NCI-H2227 (cell line): ENCODE measurements around the gene TPGS1.
A peak's percentile ranks its signal among the peaks of the same experiment; 100 is the strongest.

Experiments
- DNase-seq: peaks from one replicate; lab custom pipeline; 2025; ENCODE audit not compliant: unreplicated experiment; lab: John Stamatoyannopoulos, UW

Gene TPGS1

DNA sequence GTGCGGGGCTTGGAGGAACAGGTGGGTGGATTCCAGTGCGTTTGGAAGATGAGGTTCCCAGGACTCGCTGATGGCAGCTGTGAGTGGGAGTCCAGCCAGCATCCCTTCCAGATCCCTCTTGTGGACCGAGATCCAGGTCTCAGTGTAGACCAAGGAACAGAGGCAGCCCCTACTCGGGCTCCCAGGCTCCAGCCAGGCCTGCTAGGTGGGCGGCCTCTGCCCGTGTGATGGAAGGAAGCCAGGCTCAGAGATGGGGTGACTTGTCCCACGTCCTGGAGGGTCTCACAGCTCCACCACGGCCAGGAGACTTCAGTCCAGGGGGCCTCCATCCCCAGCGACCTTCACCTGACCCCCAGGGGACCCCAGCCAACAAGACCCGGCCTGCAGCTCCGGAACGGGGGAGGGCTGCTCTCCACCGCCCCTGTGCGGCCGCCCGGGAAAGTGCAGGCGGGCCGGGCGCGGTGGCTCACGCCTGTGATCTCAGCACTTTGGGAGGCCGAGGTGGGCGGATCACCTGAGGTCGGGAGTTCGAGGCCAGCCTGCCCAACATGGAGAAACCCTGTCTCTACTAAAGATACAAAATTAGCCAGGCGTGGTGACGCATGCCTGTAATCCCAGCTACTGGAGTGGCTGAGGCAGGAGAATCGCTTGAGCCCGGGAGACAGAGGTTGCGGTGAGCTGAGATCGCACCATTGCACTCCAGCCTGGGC, 11.7 kb upstream of the TPGS1 start:
- peak; percentile 42 for DNase-seq

DNA sequence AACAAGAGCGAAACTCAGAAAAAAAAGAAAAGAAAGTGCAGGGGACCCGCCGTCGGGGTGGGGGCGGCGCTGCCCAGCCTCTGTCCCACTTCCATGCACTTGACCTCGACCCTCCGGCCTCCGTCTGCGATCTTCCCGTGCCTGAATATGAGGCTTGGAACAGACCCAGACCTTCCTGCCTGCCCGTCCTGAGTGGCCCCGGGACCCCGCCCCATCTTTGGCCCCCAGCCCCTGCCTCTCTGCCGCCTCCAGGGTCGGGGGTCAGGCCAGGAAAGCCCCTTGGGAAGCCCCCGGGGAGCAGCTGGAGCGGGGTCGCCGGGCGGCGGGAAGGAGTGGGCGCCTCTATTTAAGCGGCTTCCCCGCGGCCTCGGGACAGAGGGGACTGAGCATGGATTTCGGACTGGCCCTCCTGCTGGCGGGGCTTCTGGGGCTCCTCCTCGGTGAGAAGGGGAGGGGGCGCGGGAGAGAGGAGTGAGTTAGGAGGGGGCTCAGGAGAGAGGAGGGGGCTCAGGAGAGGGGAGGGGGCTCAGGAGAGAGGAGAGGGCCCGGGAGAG, 11.1 kb upstream of the TPGS1 start, which contains the start of gene MADCAM1:
TSS of gene MADCAM1 (plus strand) at position 375 of the 554 bp plus-strand sequence. CDS start at position 389, 14 bp downstream.
- no peak for DNase-seq

DNA sequence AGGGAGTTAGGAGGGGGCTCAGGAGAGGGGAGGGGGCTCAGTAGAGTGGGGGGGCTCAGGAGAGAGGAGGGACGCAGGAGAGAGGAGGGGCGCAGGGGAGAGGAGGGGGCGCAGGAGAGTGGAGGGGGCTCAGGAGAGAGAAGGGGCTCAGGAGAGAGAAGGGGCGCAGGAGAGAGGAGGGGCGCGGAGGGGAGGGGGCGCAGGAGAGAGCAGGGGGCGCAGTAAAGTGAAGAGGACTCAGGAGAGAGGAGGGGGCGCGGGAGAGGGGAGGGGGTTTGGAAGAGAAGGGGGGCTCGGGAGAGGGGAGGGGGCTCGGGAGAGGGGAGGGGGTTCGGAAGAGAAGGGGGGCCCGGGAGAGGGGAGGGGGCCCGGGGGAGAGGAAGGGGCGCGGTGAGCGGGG, 10.3 kb upstream of the TPGS1 start:
- no peak for DNase-seq

DNA sequence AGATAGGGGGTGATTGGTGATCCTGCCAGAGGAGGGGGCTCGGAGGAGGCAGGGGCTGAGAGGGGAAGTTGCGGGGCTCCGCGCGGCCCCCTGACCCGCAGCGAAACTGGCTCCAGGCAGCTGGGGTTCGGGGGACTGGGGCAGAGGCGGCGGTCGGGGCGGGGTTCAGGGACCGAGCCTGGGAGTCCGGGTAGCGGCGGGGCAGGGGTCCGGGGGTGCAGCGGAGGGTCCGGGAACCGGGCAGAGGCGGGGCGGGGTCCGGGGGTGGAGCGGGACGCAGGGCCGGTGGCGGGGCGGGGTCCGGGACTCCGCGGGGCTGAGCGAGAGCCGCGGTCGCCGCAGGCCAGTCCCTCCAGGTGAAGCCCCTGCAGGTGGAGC, 9.8 kb upstream of the TPGS1 start:
- no peak for DNase-seq

DNA sequence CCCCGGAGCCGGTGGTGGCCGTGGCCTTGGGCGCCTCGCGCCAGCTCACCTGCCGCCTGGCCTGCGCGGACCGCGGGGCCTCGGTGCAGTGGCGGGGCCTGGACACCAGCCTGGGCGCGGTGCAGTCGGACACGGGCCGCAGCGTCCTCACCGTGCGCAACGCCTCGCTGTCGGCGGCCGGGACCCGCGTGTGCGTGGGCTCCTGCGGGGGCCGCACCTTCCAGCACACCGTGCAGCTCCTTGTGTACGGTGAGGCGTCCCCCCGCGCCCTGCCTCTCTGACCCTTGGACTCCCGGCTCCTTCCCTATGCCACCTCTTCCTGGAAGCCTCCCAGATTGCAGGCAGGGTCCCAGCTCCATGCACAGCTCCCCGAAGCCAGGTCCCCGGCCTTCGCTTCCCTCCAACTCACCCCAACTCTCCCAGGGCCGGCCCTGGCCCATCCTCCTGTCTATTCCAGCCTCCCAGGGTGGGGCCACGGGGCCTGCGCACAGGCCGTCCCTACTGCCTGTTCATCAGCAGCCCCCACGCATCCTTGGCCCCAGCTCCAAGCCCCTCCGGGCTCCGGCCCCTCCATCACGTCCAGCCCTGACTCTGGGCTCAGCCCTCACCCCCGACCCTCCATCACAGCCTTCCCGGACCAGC, 9.3 kb upstream of the TPGS1 start:
- DNase-seq, result no peak

DNA sequence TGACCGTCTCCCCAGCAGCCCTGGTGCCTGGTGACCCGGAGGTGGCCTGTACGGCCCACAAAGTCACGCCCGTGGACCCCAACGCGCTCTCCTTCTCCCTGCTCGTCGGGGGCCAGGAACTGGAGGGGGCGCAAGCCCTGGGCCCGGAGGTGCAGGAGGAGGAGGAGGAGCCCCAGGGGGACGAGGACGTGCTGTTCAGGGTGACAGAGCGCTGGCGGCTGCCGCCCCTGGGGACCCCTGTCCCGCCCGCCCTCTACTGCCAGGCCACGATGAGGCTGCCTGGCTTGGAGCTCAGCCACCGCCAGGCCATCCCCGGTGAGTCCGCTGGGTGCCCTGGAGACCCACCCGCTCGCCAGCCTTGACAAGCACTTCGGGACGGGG, 8.8 kb upstream of the TPGS1 start:
- no peak for DNase-seq

DNA sequence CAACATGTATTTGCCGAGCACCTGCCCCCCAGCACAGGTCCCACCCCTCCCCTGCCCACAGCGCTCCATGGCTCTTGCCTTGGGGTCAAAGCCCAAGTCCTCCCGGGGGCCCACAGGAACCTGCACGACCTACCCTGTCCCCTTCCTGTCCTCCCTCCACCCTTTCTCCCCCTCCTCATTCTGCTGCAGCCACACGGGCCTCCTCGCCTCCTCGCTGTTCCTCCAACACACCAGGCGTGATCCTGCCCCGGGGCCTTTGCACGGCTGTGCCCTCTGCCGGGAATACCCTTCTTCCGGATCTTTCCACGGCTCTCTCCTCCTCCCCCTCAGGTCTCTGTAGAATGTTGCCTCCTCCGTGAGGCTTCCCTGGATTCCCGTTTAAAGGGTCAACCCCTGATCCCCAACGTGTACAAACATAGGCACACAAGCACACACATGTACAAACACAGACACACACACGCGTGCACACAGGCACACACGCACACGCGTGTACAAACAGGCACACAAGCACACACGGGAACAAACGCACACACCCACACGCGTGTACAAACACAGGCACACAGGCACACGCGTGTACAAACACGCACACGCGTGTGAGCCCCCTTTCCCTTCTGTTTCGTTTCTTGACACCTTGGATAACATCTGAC, 8.2 kb upstream of the TPGS1 start:
- DNase-seq, result no peak

DNA sequence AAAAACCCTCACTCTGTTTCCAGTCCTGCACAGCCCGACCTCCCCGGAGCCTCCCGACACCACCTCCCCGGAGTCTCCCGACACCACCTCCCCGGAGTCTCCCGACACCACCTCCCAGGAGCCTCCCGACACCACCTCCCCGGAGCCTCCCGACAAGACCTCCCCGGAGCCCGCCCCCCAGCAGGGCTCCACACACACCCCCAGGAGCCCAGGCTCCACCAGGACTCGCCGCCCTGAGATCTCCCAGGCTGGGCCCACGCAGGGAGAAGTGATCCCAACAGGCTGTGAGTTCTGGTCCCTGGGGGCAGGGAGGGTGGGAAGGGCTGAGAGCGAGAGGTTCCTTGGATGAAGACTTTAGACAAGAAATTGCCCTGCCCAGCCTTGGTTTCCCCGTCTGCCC, 5.7 kb upstream of the TPGS1 start:
- DNase-seq, result no peak

DNA sequence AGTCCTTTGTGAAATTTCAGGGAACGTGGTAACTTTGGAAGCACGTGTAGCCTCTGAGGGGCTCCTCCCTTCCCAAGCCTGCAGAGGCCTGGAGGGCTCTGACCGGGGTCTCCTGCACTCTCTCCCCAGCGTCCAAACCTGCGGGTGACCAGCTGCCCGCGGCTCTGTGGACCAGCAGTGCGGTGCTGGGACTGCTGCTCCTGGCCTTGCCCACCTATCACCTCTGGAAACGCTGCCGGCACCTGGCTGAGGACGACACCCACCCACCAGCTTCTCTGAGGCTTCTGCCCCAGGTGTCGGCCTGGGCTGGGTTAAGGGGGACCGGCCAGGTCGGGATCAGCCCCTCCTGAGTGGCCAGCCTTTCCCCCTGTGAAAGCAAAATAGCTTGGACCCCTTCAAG, 2.7 kb upstream of the TPGS1 start:
- DNase-seq, result no peak

DNA sequence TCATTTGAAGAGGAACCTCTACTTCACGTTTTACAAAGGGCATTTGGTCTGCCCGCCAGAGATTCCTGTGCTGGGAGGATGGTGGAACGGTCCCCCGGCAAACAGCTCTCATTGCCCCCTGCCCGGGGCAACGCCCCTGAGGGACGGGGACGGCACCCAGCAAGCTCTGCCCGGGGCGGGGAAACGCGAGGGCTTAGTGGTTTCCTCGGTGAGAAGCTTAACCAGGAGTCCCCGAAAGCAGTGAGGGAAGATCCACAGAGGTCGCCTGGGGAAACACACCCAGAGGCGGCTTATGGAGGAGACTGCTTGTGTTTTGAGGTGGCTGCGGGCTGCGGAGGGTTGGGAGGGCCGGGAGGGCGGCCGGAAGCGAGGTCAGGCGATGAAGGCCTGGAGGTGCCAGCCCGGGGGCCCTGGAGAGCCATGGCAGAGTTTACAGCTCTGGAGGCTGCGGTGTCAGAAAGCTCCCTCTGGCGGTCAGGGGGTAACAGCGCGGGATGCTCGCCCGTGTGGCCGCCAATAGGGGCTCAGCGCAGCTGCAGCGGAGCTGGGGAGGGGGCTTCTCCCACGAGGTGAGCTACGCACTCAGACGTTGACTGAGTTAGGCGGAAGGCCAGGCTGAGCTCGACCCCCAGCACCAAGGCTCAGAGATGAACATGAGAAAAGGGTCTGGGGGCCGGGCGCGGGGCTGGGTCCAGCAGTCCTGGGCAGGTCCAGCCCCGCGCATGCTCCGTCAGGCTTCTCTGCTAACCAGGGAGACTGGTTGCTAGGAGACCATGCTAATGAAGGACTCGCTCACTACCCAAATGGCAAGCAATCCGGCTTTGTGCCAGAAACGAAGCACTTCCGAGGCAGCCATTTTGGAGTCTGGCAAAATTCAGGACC, 652 bp upstream of the TPGS1 start:
- peak; percentile 96 for DNase-seq

DNA sequence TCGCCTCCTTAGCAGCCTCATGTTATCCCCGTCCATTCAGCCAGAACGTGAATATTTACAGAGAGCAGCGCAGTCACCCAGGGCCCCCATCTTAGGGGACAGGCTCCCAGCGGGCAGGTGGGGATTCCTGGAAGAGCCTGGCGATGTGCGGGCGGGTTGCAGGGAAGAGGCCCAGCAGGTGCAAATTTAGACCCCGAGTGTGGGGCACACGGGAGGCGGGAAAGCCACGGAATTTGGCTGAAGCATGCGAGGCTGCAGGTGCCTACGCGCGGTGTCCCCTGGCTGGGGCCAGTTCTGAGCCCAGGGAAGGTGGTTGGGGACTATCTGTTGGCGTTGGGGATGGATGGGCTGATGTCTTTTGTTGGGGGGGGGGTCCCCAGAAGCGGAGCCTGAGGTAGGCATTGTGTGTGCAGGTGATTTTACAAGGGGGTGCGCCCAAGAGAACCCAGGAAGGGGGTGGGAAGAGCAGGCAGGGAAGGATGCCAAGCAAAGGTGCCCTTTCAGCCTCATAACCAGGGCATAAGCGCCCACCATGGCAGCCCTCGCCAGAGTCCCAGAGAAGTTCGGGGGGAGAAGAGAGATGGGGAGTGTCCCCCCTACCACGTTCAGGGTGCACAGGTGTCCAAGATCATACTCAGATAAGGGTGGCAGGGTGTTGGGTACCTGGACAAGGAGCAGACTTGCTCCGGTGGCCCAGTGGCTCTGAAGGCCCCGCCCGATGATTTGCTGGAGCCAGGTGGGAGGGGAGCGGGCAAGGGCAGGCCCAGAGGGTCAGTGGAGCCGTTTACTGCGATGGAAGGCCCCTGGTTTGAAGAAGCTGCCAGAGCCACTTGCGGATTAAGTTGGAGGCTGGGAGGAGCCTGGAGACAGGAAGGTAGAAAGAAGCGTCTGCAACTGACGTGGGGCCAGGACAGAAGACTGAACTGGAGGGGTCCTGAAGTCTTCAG, 1.2 kb downstream of the TPGS1 start:
- DNase-seq, result no peak

DNA sequence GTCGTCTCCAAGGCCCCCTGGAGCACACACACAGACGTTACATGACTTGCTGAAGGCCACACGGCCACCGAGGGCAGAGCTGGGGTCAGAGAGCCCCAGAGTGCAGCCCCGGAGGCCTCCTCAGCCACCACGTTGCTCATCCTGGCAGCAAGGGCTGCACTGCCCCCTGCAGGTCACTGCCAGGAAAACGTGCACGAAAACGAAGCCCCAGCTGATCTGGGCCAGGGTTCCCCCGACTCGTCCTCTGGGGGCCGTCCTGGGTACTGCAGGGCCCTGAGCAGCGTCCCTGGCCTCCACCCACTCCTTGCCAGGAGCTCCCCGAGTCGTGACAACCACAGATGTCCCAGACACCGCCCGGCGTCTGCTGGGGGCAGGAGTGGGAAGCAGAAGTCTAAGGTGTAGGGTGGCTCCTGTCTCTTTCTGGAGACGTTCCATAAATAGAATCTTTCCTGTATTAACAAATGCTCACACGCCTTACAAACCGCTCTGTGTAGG, 3.4 kb downstream of the TPGS1 start:
- DNase-seq, result peak; percentile 90

DNA sequence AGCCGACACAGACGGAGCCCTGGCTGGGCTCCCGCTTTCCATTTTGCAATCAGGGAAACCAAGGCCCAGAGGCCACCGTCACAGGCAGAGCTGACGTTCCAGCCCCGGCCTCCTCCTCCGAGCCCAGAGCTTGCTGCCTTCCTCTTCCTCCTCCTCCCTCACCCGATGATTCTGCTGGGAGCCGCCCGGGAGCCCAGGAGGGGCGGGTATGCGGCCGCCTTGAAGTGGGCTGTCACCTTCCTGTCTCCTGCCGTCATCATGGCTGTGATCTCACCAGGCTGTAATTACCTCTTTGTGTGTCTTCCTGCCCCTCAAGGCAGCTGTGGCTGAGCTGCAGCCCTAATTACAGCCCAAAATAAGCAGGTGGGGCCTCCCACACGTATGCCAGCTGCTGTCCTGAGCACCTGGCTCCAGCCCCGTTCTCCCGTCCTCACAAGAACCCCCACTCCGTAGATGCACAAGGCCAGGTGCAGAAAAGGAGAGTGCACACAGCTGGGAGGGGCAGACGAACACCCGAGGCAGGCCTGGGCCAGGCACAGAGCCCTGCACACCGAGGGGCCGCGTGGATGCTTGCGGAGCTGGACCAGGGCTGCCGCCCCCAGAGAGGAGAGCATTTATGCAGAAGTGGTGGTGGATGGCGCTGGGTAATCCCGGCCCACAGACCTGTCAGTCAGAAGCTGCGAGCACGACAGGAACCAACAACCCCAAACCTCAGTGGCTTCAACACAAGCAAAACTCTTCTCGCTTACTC, 4.0 kb downstream of the TPGS1 start:
- DNase-seq, result peak; percentile 91

DNA sequence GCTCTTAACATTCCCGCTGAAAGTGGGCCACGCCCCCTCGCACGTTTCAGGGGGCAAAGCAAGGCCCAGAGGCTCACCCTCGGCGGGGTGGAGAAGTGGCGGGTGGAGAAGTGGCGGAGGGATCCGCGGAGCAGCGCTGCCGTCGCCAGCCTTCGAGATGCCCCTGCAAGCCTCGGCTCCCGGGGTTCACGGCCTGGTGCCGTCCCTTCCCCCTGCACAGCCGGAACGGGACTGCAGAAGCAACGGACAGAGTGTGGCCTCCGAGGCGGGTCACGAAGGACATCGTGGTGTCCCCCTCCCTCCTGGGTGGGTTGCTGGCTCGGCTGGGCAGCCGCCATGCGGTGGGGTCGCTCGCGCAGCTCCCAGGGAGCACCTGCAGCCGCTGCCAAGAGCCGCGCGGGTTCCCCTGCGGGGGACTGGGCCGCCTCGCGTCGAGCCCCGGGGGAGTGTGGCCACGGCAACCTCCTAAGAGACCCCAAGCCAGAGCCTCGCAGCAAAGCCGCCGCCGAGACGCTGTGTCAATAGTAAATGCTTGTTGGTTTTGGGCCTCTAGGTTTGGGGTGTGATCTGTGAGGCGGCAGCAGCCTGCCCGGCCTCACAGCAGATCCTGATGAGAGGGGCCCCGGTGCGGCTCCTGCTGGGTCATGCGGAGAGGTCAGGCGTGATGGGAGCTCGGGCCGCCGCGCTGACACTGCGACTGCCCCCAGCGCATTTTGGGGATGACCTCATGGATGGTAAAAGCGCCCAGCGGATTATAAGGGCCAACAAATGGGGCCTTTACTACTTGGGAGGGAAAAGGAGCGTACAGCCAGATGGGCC, 5.5 kb downstream of the TPGS1 start:
- peak; percentile 58 for DNase-seq

DNA sequence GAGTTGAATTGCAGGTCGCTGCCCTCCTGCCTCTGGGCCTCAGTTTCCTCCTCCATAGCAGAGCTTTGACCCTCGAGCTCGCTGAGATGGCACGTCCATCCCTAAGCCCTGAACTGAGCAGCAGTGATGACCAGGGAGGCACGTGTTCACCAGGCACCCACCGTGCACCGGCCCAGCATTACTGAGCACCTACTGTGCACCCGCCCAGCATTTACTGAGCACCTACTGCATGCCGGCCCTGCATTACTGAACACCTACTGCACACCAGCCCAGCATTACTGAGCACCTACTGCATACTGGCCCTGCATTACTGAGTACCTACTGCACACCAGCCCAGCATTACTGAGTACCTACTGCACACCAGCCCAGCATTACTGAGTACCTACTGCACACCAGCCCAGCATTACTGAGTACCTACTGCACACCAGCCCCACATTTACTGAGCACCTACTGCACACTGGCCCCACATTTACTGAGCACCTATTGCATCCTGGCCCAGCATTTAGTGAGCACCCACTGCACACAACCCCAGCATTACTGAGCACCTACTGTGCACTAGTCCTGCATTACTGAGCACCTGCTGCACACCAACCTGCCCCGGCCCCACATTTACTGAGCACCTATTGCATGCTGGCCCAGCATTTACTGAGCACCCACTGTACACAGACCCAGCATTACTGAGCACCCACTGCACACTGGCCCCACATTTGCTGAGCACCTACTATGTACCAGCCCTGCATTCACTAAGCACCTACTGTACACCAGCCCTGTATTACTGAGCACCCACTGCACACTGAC, 6.3 kb downstream of the TPGS1 start:
- DNase-seq, result no peak

DNA sequence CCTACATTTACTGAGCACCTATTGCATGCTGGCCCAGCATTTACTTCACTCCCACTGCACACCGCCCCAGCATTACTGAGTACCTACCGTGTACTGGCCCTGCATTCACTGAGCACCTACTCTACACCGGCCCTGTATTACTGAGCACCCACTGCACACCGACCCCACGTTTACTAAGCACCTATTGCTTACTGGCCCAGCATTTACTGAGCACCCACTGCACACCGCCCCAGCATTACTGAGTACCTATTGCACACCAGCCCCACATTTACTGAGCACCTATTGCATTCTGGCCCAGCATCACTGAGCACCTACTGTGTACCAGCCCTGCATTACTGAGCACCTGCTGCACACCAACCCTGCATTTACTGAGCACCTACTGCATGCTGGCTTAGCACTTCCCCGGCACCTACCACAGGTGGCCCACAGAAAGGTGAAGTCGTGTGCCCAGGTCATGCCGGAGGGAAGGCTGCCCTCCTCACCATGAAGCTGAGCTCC, 6.9 kb downstream of the TPGS1 start:
- DNase-seq, result no peak
